ENCODE data around the gene TMEM115.

- no peak for TF ChIP-seq EP300 (IDR thresholded peaks at IDR 0.05)
- TF ChIP-seq CTCF (IDR thresholded peaks at IDR 0.05), result no peak
- TF ChIP-seq POLR2A (IDR thresholded peaks at IDR 0.05), result no peak
Observed at GRCh38 chr3:50320853-50321335, 38.4 kb downstream of the TMEM115 start.

Measured in tibial nerve (tissue), 4 donors.